ENCODE data around the gene C1orf87.

DNA sequence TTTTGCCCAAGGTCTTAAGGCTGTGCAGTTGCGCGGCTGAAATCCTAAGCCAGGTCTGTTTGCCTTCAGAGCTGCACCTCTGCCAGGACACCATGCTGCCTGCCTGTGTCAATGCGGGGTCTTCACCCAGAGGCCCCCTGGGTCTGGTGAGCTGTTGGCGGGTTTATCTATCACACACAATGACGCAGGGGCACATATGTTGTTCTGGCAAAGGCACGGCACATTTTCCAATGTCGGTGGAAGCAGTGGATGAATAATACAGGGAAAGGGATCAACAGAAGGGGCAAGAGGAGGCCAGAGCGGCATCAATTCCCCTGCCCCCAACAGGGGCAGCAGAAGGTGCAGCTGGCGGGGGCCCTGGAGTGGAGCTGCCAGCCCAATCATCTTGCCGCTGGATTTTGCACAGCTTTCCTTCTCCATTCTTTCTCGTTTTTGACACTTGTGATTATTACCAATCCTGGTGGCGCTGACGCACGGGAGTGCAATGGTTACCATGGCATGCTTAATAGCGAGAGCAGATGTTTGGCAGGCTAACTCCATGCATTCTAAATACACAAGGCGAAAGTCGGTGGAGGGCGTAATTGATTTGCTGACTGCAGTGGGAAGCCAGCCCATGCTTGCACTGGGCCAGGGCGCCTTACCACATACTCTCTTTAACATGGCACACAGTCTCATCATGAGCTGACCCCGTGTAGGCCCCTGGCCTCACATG, 101.2 kb downstream of the C1orf87 start:
- TF ChIP-seq, protein P1, sequence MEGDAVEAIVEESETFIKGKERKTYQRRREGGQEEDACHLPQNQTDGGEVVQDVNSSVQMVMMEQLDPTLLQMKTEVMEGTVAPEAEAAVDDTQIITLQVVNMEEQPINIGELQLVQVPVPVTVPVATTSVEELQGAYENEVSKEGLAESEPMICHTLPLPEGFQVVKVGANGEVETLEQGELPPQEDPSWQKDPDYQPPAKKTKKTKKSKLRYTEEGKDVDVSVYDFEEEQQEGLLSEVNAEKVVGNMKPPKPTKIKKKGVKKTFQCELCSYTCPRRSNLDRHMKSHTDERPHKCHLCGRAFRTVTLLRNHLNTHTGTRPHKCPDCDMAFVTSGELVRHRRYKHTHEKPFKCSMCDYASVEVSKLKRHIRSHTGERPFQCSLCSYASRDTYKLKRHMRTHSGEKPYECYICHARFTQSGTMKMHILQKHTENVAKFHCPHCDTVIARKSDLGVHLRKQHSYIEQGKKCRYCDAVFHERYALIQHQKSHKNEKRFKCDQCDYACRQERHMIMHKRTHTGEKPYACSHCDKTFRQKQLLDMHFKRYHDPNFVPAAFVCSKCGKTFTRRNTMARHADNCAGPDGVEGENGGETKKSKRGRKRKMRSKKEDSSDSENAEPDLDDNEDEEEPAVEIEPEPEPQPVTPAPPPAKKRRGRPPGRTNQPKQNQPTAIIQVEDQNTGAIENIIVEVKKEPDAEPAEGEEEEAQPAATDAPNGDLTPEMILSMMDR (IDR thresholded peaks at IDR 0.05; ENCODE audit: insufficient read depth, low read length) = no peak
- TF ChIP-seq, protein P2, sequence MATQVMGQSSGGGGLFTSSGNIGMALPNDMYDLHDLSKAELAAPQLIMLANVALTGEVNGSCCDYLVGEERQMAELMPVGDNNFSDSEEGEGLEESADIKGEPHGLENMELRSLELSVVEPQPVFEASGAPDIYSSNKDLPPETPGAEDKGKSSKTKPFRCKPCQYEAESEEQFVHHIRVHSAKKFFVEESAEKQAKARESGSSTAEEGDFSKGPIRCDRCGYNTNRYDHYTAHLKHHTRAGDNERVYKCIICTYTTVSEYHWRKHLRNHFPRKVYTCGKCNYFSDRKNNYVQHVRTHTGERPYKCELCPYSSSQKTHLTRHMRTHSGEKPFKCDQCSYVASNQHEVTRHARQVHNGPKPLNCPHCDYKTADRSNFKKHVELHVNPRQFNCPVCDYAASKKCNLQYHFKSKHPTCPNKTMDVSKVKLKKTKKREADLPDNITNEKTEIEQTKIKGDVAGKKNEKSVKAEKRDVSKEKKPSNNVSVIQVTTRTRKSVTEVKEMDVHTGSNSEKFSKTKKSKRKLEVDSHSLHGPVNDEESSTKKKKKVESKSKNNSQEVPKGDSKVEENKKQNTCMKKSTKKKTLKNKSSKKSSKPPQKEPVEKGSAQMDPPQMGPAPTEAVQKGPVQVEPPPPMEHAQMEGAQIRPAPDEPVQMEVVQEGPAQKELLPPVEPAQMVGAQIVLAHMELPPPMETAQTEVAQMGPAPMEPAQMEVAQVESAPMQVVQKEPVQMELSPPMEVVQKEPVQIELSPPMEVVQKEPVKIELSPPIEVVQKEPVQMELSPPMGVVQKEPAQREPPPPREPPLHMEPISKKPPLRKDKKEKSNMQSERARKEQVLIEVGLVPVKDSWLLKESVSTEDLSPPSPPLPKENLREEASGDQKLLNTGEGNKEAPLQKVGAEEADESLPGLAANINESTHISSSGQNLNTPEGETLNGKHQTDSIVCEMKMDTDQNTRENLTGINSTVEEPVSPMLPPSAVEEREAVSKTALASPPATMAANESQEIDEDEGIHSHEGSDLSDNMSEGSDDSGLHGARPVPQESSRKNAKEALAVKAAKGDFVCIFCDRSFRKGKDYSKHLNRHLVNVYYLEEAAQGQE (IDR thresholded peaks at IDR 0.05; ENCODE audit: insufficient replicate concordance, low read depth) = no peak

Measured in HL-60 (cell line).